Right cardiac atrium (tissue), 5 donors: ENCODE measurements around the gene FGD1. TPM values are rescaled to one million over a fixed set of nuclear protein-coding genes. Genes with fewer than 3 reads are reported as not detected.
"Not testable (repeated sequence)": the region's sequence is repeated elsewhere in the genome, so short reads cannot be mapped to it uniquely, and the experiment has no call there.

ENCODE experiments used
- ATAC-seq, 2 donors: fragments of 200-7000 bp; cut with Tn5 transposase; one replicate each; pipeline versions ENCODE4 v1.8.0 to v1.9.1; 2020; ENCODE audit warnings: moderate library complexity in 2 of 2, mild to moderate bottlenecking in 1 of 2
- DNase-seq, 3 donors: peaks; one replicate each; pipeline ENCODE4 v3.0.0-alpha.2; 2020
- H3K27ac ChIP-seq: one replicate; pipeline ENCODE4 v1.5.1; 2013; ENCODE audit warnings: mild to moderate bottlenecking, low read length, control low read depth, moderate library complexity
- H3K27me3 ChIP-seq: one replicate; pipeline ENCODE4 v1.6.1; 2013; ENCODE audit not compliant: control insufficient read depth, insufficient read depth
- H3K4me1 ChIP-seq: one replicate; pipeline ENCODE4 v1.6.1; 2013; ENCODE audit warnings: low read length; ENCODE audit not compliant: control insufficient read depth, insufficient read depth
- H3K4me3 ChIP-seq: one replicate; pipeline ENCODE4 v1.5.1; 2013; ENCODE audit warnings: low read length, control low read depth
- H3K9me3 ChIP-seq: one replicate; pipeline ENCODE4 v1.6.1; 2013; ENCODE audit warnings: low read length; ENCODE audit not compliant: control insufficient read depth
- WGBS: extraction: QIAGEN DNeasy Blood & Tissue Kit; methylation state at CpG from one replicate; pipeline ENCODE4 v1.1.7; 2013; 5-methylcytosine and 5-hydroxymethylcytosine counted together
- intact Hi-C, 4 donors: fragments of 100-400 bp; cut with DNase I; formaldehyde crosslinking; loops; one replicate each; pipeline versions ENCODE4 v1.11.0 to v1.14.0; 2022 to 2023
- polyA plus RNA-seq: library from polyadenylated mRNA; stranded (reverse); fragments of 200-250 nt; gene quantifications from one replicate; pipeline ENCODE4 v1.2.3, GENCODE V29; 2013
- total RNA-seq, 4 donors: library from RNA; stranded (reverse); fragmentation: NEBNext Ultra II Directional; extraction: Animal tissue kit (Norgen Biotek cat#: 25700); gene quantifications; one replicate each; pipeline ENCODE4 v1.2.1, GENCODE V29; 2021
- donor health status: healthy with polysubstance abuse.
- donor health status: DM: no; HTN: yes; CAD: no.
- donor health status: DM: no; HTN: no; CAD: no.
- donor health status: DM: no; HTN: yes; CAD: no; lungs with severe emphysema.
- donor health status: DM: yes; HTN: yes; CAD: no.

FGD1 gene
- total and polyA plus RNA-seq, 5 donors = 5.0 to 6.7 (median 6.5) TPM

GRCh38 chrX:54494989-54495813 is 833 bp downstream of the FGD1 start:
- DNase-seq (peak; percentile 26 to 71 (median 67)), ATAC-seq (peak; percentile 45 to 54)
- intact Hi-C loops = no loop called here
- H3K4me3 ChIP-seq = peak overlapping the region; percentile 96
- under 1% methylated on average over 83 of the region's 86 CpGs for WGBS
- H3K9me3 ChIP-seq = no peaks in the 10 kb centered on the region
- no peaks in the 10 kb centered on the region for H3K27me3 ChIP-seq
- H3K27ac ChIP-seq = peak overlapping the region; percentile 64
- H3K4me1 ChIP-seq = peaks cover 4% of the 10 kb centered on the region

- DNase-seq (no peak), ATAC-seq (no peak)
- Histone ChIP-seq H3K4me3 (peak overlapping the region; percentile 96), H3K27me3 (no peaks in the 10 kb centered on the region), H3K27ac (peak overlapping the region; percentile 64), H3K4me1 (peaks cover 4% of the 10 kb centered on the region), H3K9me3 (no peaks in the 10 kb centered on the region)
- WGBS = 28% methylated on average over 10 of the region's 10 CpGs
- intact Hi-C loops = no loop called here
These were observed 1.7 kb downstream of the FGD1 start for GRCh38 chrX:54494166-54494988.

GRCh38 chrX:54492340-54492739 is 3.7 kb downstream of the FGD1 start:
- H3K4me1 ChIP-seq = peaks cover 4% of the 10 kb centered on the region
- H3K27me3 ChIP-seq = no peaks in the 10 kb centered on the region
- no peaks in the 10 kb centered on the region for H3K9me3 ChIP-seq
- H3K4me3 ChIP-seq = no peak overlapping the region
- H3K27ac ChIP-seq = no peak overlapping the region
- DNase-seq (peak; percentile 54 to 76 (median 67)), ATAC-seq (peak in 1 of 2 donors; percentile 44)
- intact Hi-C loops = no loop called here
- 53% methylated on average over 6 of the region's 6 CpGs for WGBS

- H3K4me1 ChIP-seq, H3K27ac ChIP-seq, H3K27me3 ChIP-seq, DNase-seq, intact Hi-C loops, ATAC-seq, H3K4me3 ChIP-seq, H3K9me3 ChIP-seq: not testable (repeated sequence)
- 98% methylated on average over 5 of the region's 5 CpGs for WGBS
These were observed 6.2 kb downstream of the FGD1 start for GRCh38 chrX:54489819-54490218.

GRCh38 chrX:54484666-54485065 is 11.4 kb downstream of the FGD1 start:
- H3K27me3 ChIP-seq = no peaks in the 10 kb centered on the region
- H3K4me1 ChIP-seq = peaks cover 7% of the 10 kb centered on the region
- no peak overlapping the region for H3K27ac ChIP-seq
- 33% methylated on average over 3 of the region's 3 CpGs for WGBS
- H3K4me3 ChIP-seq = no peak overlapping the region
- peak; percentile 42 to 44 for ATAC-seq
- DNase-seq = peak; percentile 38 to 73 (median 65)
- no peaks in the 10 kb centered on the region for H3K9me3 ChIP-seq
- intact Hi-C loops = no loop called here

- peak in 1 of 3 donors; percentile 47 for DNase-seq
- WGBS = 42% methylated on average over 9 of the region's 9 CpGs
- Histone ChIP-seq H3K27me3 (no peaks in the 10 kb centered on the region), H3K9me3 (no peaks in the 10 kb centered on the region), H3K4me1 (peaks cover 11% of the 10 kb centered on the region), H3K4me3 (no peak overlapping the region), H3K27ac (peak overlapping the region; percentile 54)
- intact Hi-C loops = no loop called here
- ATAC-seq = no peak
These were observed 12.1 kb downstream of the FGD1 start for GRCh38 chrX:54483946-54484345.

GRCh38 chrX:54482839-54483593 is 13.0 kb downstream of the FGD1 start:
- DNase-seq = peak; percentile 50 to 79 (median 76)

GRCh38 chrX:54479136-54480111 is 16.6 kb downstream of the FGD1 start:
- 45% methylated on average over 9 of the region's 9 CpGs for WGBS
- H3K27ac ChIP-seq = no peak overlapping the region
- H3K4me3 ChIP-seq = no peak overlapping the region
- DNase-seq (no peak), ATAC-seq (no peak)
- intact Hi-C loops = no loop called here
- peaks cover 12% of the 10 kb centered on the region for H3K4me1 ChIP-seq
- no peaks in the 10 kb centered on the region for H3K27me3 ChIP-seq
- H3K9me3 ChIP-seq = no peaks in the 10 kb centered on the region

More at GRCh38 chrX:54482839-54483593, 13.0 kb downstream of the FGD1 start:
- Histone ChIP-seq H3K9me3 (no peaks in the 10 kb centered on the region), H3K27me3 (no peaks in the 10 kb centered on the region), H3K27ac (peak overlapping the region; percentile 67), H3K4me1 (peaks cover 11% of the 10 kb centered on the region), H3K4me3 (no peak overlapping the region)
- WGBS = 28% methylated on average over 21 of the region's 21 CpGs
- ATAC-seq = peak; percentile 67 to 72
- intact Hi-C loops = no loop called here

GRCh38 chrX:54473993-54474859 is 21.8 kb downstream of the FGD1 start:
- intact Hi-C loops = no loop called here
- Histone ChIP-seq H3K4me3 (no peak overlapping the region), H3K9me3 (no peaks in the 10 kb centered on the region), H3K27me3 (no peaks in the 10 kb centered on the region), H3K4me1 (peaks cover 4% of the 10 kb centered on the region), H3K27ac (peak overlapping the region; percentile 6)
- ATAC-seq = peak; percentile 60 to 64
- 83% methylated on average over 10 of the region's 10 CpGs for whole genome bisulfite sequencing
- DNase-seq = no peak
